Panc1 (cell line): ENCODE results near the gene TMED5.

Experiments
- SIN3A ChIP-seq: IDR thresholded peaks from 2 replicates; pipeline ENCODE4 v1.6.1; 2012; ENCODE audit warnings: low read depth, mild to moderate bottlenecking, low read length, moderate library complexity, borderline replicate concordance; ENCODE audit not compliant: insufficient read depth
- TF ChIP-seq, protein P1 (sequence below): fragments of 450-650 bp; IDR thresholded peaks from 2 replicates; pipeline ENCODE4 v1.5.1; 2017; ENCODE audit warnings: mild to moderate bottlenecking

GRCh38 chr1:93215322-93215721 is 35.1 kb upstream of the TMED5 start:
- TF ChIP-seq, protein P1, sequence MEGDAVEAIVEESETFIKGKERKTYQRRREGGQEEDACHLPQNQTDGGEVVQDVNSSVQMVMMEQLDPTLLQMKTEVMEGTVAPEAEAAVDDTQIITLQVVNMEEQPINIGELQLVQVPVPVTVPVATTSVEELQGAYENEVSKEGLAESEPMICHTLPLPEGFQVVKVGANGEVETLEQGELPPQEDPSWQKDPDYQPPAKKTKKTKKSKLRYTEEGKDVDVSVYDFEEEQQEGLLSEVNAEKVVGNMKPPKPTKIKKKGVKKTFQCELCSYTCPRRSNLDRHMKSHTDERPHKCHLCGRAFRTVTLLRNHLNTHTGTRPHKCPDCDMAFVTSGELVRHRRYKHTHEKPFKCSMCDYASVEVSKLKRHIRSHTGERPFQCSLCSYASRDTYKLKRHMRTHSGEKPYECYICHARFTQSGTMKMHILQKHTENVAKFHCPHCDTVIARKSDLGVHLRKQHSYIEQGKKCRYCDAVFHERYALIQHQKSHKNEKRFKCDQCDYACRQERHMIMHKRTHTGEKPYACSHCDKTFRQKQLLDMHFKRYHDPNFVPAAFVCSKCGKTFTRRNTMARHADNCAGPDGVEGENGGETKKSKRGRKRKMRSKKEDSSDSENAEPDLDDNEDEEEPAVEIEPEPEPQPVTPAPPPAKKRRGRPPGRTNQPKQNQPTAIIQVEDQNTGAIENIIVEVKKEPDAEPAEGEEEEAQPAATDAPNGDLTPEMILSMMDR = no peak
- TF ChIP-seq SIN3A = no peak
